ENCODE measurements around the gene PDSS2.
A peak's percentile ranks its signal among the peaks of the same experiment; 100 is the strongest.
"Not testable (repeated sequence)": the region's sequence is repeated elsewhere in the genome, so short reads cannot be mapped to it uniquely, and the experiment has no call there.

Gene PDSS2

DNA sequence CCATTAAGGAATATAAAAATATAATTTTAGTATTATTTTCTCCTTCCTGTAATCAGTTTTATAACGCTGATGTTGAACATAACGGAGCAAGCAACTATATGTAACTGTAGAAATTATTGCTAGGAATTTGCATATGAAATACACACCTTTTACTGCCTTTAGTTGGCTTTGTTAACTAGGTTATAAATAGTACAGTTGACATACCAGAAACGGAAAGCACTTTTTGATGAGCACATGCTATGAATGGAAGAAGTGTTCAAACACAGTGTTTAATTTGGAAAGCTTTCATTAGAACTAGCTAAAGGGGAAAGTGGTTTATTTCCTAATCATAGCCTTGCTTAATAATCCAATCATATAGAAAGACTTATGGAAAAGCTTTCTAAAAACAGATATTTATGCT lies 318.8 kb downstream of the PDSS2 start:
- DNase-seq (ENCODE audit: low read depth) = no peak
- H3K4me3 ChIP-seq (ENCODE audit: low read depth, low read length) = no peak overlapping the region
- TF ChIP-seq CTCF (IDR thresholded peaks at IDR 0.05; ENCODE audit: control insufficient read depth, extremely low read depth, insufficient read depth) = no peak

- not testable (repeated sequence) for H3K4me3 ChIP-seq (ENCODE audit: low read depth, low read length); DNase-seq (ENCODE audit: low read depth)
These were observed 323.0 kb downstream of the PDSS2 start for GRCh38 chr6:107136324-107136723.

DNA sequence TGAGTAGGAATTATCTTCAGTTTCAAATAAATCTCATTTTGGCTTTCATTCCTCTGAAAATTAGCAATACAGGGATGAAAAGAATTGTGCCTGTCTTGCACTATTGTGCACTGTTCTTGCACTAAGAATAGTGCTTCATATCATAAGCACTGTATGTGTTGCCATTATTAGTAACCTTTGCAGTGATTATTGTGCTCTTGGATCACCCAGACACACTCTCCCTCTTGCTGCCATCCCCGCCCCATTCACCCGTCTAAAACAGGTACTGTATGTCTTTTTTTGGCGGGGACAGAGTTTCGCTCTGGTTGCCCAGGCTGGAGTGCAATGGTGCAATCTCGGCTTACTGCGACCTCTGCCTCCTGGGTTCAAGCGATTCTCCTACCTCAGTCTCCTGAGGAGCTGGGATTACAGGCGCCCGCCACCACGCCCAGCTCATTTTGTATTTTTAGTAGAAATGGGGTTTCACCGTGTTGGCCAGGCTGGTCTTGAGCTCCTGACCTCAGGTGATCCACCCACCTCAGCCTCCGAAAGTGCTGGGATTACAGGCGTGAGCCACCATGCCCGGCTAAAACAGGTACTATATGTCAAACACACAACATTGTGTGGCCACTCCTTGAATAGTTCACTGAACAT lies 324.2 kb downstream of the PDSS2 start:
- H3K4me3 ChIP-seq (ENCODE audit: low read depth, low read length); DNase-seq (ENCODE audit: low read depth): not testable (repeated sequence)

- peak; percentile 33; the same call in 1 of the 2 replicates for TF ChIP-seq CTCF (IDR thresholded peaks at IDR 0.05; ENCODE audit: control insufficient read depth, extremely low read depth, insufficient read depth)
- no peak overlapping the region for H3K4me3 ChIP-seq (ENCODE audit: low read depth, low read length)
- DNase-seq (ENCODE audit: low read depth) = no peak
These were observed 326.9 kb downstream of the PDSS2 start for GRCh38 chr6:107132330-107132954.

- no peak for DNase-seq (ENCODE audit: low read depth)
- no peak for TF ChIP-seq CTCF (IDR thresholded peaks at IDR 0.05; ENCODE audit: control insufficient read depth, extremely low read depth, insufficient read depth)
These were observed 329.9 kb downstream of the PDSS2 start for GRCh38 chr6:107129370-107129925.

DNA sequence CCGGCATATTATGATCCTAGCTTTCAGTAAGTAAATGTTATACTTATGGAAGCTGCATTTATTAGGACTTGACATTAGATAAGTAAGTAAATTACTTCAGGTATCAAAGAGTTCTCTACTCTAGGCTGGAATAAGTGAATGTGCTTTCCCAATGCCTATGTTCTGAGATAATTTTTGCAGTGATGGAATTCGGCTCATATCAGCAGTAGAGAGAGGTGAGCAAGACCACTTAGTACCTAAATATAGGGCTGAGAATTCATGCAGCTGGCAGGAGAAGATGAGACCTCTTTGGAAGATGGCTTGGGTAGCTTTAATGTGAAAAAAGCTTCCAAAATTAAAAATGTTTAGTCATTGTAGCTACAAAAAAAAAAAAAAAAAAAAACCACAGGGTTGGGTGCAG lies 330.8 kb downstream of the PDSS2 start:
- no peak for TF ChIP-seq CTCF (IDR thresholded peaks at IDR 0.05; ENCODE audit: control insufficient read depth, extremely low read depth, insufficient read depth)
- no peak overlapping the region for H3K4me3 ChIP-seq (ENCODE audit: low read depth, low read length)

More at GRCh38 chr6:107129370-107129925, 329.9 kb downstream of the PDSS2 start:
- H3K4me3 ChIP-seq (ENCODE audit: low read depth, low read length) = no peak overlapping the region

GRCh38 chr6:107128175-107128574 lies 331.2 kb downstream of the PDSS2 start:
- no peak for DNase-seq (ENCODE audit: low read depth)
- no peak overlapping the region for H3K4me3 ChIP-seq (ENCODE audit: low read depth, low read length)
- no peak for TF ChIP-seq CTCF (IDR thresholded peaks at IDR 0.05; ENCODE audit: control insufficient read depth, extremely low read depth, insufficient read depth)

More for the DNA sequence above, 330.8 kb downstream of the PDSS2 start:
- no peak for DNase-seq (ENCODE audit: low read depth)

DNA sequence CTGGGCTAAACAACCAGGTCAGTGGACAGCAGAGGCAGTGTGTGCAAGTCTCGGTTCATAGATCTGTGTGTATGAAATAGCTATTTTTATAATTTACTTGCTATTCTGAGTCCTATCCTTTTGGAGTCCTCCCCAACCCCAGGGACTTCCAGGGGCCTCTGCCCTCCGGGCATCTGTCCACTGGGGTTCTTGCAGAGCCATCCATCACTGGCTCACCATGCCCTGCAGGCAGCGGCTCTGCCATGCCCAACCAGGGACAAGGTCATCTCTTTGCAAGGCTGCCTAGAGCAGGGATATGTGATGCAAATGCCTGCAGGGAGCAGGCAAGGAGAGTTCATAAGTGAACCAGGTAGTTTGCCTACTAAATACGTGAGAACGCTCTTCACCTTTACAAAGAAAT lies 333.6 kb downstream of the PDSS2 start:
- TF ChIP-seq CTCF (IDR thresholded peaks at IDR 0.05; ENCODE audit: control insufficient read depth, extremely low read depth, insufficient read depth) = no peak
- DNase-seq (ENCODE audit: low read depth) = no peak

More for the DNA sequence above, 333.6 kb downstream of the PDSS2 start:
- H3K4me3 ChIP-seq (ENCODE audit: low read depth, low read length) = no peak overlapping the region
